ENCODE data around the gene ABI1.

DNA sequence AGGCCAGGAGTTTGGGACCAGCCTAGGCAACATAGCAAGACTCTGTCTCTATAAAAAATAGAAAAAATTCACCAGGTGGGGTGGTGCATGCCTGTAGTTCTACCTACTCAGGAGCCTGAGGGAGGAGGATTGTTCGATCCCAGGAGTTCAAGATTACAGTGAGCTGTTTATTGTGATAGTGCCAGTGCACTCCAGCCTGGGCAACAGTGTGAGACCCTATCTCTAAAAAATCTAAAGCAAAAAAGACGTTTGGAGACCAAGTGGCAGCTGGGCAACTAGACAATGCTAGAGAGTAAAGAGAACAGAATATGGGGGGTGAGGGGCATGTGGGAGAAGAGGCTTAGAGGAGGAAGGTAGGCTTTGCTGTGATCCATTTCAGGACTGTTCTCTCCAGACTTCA is 161.8 kb downstream of the ABI1 start:
- TF ChIP-seq, protein P1, sequence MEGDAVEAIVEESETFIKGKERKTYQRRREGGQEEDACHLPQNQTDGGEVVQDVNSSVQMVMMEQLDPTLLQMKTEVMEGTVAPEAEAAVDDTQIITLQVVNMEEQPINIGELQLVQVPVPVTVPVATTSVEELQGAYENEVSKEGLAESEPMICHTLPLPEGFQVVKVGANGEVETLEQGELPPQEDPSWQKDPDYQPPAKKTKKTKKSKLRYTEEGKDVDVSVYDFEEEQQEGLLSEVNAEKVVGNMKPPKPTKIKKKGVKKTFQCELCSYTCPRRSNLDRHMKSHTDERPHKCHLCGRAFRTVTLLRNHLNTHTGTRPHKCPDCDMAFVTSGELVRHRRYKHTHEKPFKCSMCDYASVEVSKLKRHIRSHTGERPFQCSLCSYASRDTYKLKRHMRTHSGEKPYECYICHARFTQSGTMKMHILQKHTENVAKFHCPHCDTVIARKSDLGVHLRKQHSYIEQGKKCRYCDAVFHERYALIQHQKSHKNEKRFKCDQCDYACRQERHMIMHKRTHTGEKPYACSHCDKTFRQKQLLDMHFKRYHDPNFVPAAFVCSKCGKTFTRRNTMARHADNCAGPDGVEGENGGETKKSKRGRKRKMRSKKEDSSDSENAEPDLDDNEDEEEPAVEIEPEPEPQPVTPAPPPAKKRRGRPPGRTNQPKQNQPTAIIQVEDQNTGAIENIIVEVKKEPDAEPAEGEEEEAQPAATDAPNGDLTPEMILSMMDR (IDR thresholded peaks at IDR 0.05; ENCODE audit: insufficient read depth, low read length) = no peak
- TF ChIP-seq, protein P2, sequence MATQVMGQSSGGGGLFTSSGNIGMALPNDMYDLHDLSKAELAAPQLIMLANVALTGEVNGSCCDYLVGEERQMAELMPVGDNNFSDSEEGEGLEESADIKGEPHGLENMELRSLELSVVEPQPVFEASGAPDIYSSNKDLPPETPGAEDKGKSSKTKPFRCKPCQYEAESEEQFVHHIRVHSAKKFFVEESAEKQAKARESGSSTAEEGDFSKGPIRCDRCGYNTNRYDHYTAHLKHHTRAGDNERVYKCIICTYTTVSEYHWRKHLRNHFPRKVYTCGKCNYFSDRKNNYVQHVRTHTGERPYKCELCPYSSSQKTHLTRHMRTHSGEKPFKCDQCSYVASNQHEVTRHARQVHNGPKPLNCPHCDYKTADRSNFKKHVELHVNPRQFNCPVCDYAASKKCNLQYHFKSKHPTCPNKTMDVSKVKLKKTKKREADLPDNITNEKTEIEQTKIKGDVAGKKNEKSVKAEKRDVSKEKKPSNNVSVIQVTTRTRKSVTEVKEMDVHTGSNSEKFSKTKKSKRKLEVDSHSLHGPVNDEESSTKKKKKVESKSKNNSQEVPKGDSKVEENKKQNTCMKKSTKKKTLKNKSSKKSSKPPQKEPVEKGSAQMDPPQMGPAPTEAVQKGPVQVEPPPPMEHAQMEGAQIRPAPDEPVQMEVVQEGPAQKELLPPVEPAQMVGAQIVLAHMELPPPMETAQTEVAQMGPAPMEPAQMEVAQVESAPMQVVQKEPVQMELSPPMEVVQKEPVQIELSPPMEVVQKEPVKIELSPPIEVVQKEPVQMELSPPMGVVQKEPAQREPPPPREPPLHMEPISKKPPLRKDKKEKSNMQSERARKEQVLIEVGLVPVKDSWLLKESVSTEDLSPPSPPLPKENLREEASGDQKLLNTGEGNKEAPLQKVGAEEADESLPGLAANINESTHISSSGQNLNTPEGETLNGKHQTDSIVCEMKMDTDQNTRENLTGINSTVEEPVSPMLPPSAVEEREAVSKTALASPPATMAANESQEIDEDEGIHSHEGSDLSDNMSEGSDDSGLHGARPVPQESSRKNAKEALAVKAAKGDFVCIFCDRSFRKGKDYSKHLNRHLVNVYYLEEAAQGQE (IDR thresholded peaks at IDR 0.05; ENCODE audit: insufficient replicate concordance, low read depth) = no peak
- TF ChIP-seq POLR2AphosphoS5 (IDR thresholded peaks at IDR 0.05; ENCODE audit: low read depth) (no peak), GABPA (IDR thresholded peaks at IDR 0.05; ENCODE audit: low read depth) (no peak)

Measured in HL-60 (cell line).